ENCODE results near the gene SLC13A1. TPM values are rescaled to one million over a fixed set of nuclear protein-coding genes. Genes with fewer than 3 reads are reported as not detected.
"Not testable (repeated sequence)": the region's sequence is repeated elsewhere in the genome, so short reads cannot be mapped to it uniquely, and the experiment has no call there.

Gene SLC13A1
- not detected for polyA plus RNA-seq (2012; ENCODE audit: low read depth, missing spikeins)

DNA sequence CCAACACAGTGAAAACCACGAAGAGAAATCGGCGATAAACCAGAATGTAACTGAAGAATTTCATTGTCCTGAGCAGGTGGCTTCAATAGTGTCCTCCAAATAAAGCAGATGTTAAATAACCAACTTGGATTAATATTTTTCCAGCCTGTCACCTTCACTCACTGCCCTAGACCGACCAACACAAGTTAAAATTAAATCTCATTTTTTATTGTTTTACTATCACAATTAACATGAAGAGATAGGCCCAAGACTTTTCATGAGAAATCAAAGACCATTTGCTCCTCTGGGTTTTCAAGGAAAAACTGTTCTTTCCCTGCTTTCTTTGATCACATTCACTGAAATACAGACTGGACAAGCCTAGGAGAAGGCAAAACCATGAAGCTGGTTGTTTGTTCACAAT is at the start of gene SLC13A1:
SLC13A1 (minus strand) TSS at position 87 of the 400 bp plus-strand sequence; CDS start at position 64, 23 bp downstream.
- FAIRE-seq (no peak), DNase-seq (ENCODE audit: insufficient read length, low spot score) (no peak)
- TF ChIP-seq PAX5 (IDR thresholded peaks at IDR 0.05; ENCODE audit: insufficient read depth, low read length, severe bottlenecking) (no peak), POLR2AphosphoS5 (IDR thresholded peaks at IDR 0.05; ENCODE audit: low read depth, low read length) (no peak), POU2F2 (IDR thresholded peaks at IDR 0.05; ENCODE audit: low read depth, low read length) (no peak), TAF1 (IDR thresholded peaks at IDR 0.05; ENCODE audit: low read depth, low read length) (no peak), POLR2A (IDR thresholded peaks at IDR 0.05; ENCODE audit: low read depth, low read length) (no peak), SPI1 (IDR thresholded peaks at IDR 0.05; ENCODE audit: low read depth, low read length) (no peak)

DNA sequence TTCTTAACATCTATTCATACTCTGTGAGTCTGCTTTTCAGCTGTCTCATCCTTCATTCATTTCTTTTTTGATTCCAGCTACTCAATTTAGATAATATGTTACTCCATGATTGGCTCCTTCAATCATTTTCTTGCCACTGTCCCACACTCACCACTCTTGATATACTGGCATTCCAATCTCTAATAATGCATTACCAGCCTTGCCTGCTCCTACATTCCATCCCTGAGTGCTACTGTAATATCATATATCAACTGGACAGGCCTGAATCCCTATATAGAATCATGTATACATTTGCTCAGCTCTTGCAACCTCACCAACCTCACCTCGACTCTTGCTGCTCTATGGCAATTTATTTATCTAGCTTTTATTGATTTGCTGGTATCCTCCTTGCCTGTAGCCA is 45.0 kb upstream of the SLC13A1 start:
- DNase-seq (ENCODE audit: insufficient read length, low spot score) (no peak), FAIRE-seq (no peak)
- TF ChIP-seq TAF1 (IDR thresholded peaks at IDR 0.05; ENCODE audit: low read depth, low read length) = no peak

DNA sequence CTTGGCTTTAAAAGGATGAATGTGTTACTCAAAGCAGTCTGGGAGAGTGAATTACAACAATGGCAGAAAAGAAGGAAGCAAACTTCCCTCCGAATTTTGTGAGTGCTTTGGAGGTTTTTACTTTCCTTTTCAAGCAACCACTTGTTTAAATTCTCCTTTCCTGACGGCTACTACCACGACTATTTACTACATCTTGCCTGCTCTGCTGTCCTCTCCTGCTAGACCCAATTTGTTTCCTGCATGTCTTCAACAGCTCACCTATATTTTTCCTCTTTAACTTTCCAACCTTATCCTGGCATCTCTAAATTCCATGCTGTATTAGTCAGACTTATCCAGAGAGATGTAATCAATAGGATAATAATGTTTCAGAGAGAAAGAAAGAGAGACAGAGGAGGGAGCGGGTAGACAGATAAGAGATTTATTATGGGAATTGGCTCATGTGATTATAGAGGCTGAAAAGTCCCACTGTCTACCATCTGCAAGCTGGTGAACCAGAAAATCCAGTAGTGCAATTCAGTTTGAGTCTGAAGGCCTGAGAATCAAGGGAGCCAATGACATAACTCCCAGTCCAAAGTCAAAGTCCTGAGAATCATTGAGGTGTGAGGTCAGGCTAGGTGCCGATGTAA is 42.8 kb upstream of the SLC13A1 start:
- DNase-seq (ENCODE audit: insufficient read length, low spot score) (no peak), FAIRE-seq (no peak)
- no peak for TF ChIP-seq POLR2A (IDR thresholded peaks at IDR 0.05; ENCODE audit: low read depth, low read length)
- TF ChIP-seq PAX5 (IDR thresholded peaks at IDR 0.05; ENCODE audit: insufficient read depth, low read length, severe bottlenecking) = no peak
- TF ChIP-seq POU2F2 (IDR thresholded peaks at IDR 0.05; ENCODE audit: low read depth, low read length) = no peak
- TF ChIP-seq TAF1 (IDR thresholded peaks at IDR 0.05; ENCODE audit: low read depth, low read length) = no peak
- TF ChIP-seq SPI1 (IDR thresholded peaks at IDR 0.05; ENCODE audit: low read depth, low read length) = no peak
- no peak for TF ChIP-seq POLR2AphosphoS5 (IDR thresholded peaks at IDR 0.05; ENCODE audit: low read depth, low read length)

DNA sequence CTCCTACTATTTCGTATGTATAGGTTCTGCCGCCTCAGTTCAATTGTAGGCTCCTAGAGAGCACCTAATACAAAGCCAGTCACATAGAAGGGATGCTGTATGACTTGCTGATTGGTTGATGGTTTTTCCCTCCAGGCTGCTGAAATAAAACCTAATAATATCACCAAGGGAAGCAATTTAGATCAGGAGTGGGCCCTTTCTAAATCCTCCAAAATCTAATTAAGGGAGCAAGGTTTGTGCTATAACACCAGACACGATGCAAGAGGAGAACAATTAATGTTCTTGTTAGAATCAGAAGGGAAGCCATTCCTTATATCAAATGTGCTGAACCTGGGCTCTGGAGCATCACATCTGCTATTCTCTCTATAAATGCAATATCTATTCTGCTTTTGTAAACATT is 42.0 kb upstream of the SLC13A1 start:
- no peak for FAIRE-seq
- TF ChIP-seq POLR2AphosphoS5 (IDR thresholded peaks at IDR 0.05; ENCODE audit: low read depth, low read length) (no peak), POLR2A (IDR thresholded peaks at IDR 0.05; ENCODE audit: low read depth, low read length) (no peak), POU2F2 (IDR thresholded peaks at IDR 0.05; ENCODE audit: low read depth, low read length) (no peak), PAX5 (IDR thresholded peaks at IDR 0.05; ENCODE audit: insufficient read depth, low read length, severe bottlenecking) (no peak), SPI1 (IDR thresholded peaks at IDR 0.05; ENCODE audit: low read depth, low read length) (no peak), TAF1 (IDR thresholded peaks at IDR 0.05; ENCODE audit: low read depth, low read length) (no peak)
- no peak for DNase-seq (ENCODE audit: insufficient read length, low spot score)

DNA sequence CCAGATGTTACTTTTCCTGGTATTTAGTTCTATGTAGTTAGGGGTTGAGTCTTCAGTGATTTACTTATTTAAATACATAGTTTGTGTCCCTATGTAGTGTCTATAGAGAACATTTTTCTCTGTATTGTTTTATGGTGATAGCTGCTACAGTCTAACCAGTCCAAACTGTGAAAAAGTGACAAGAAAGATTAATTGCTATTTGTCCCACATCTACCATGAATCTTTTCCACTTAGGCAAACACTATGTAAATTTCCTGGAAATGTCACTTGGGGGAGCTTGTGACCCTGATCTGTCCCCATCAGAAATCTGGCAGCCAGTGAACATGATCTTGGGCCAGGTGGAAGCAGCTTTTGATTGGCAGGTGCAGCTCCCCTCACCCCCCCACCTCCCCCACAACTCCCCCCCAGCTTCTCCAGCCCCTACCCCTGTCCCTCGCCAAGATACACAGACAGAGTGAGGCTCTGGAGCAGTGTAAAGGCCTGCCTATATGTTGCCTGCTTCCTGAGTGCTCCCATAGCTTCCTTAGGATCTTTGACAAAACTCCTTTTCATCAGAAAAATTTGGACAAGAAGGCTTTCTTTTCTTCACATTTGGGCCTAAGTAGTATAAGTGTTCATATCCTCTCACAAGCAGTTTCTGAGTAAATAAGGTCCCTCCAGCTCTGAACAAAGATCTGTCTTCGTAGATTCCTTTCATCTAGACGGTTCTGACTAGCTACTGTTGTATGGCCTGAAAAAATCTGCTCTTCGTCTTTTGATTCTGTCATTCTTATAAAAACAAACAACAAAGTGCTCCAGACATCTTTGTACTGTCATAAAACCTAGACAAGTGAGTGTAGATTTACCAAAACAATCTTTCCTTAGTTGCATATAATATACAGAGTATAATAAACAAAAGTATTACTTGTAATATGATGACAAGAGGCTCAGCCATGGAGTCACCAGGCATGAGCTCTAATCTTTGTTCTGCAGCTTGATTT is 31.5 kb upstream of the SLC13A1 start:
- TF ChIP-seq TAF1 (IDR thresholded peaks at IDR 0.05; ENCODE audit: low read depth, low read length) (no peak), SPI1 (IDR thresholded peaks at IDR 0.05; ENCODE audit: low read depth, low read length) (no peak), POU2F2 (IDR thresholded peaks at IDR 0.05; ENCODE audit: low read depth, low read length) (no peak), POLR2A (IDR thresholded peaks at IDR 0.05; ENCODE audit: low read depth, low read length) (no peak), POLR2AphosphoS5 (IDR thresholded peaks at IDR 0.05; ENCODE audit: low read depth, low read length) (no peak), PAX5 (IDR thresholded peaks at IDR 0.05; ENCODE audit: insufficient read depth, low read length, severe bottlenecking) (no peak)
- FAIRE-seq = no peak
- no peak for DNase-seq (ENCODE audit: insufficient read length, low spot score)

GRCh38 chr7:123230603-123231002 is 30.8 kb upstream of the SLC13A1 start:
- DNase-seq (ENCODE audit: insufficient read length, low spot score) = no peak
- TF ChIP-seq PAX5 (IDR thresholded peaks at IDR 0.05; ENCODE audit: insufficient read depth, low read length, severe bottlenecking) (no peak), POLR2A (IDR thresholded peaks at IDR 0.05; ENCODE audit: low read depth, low read length) (no peak), SPI1 (IDR thresholded peaks at IDR 0.05; ENCODE audit: low read depth, low read length) (no peak), TAF1 (IDR thresholded peaks at IDR 0.05; ENCODE audit: low read depth, low read length) (no peak), POU2F2 (IDR thresholded peaks at IDR 0.05; ENCODE audit: low read depth, low read length) (no peak), POLR2AphosphoS5 (IDR thresholded peaks at IDR 0.05; ENCODE audit: low read depth, low read length) (no peak)
- no peak for FAIRE-seq

DNA sequence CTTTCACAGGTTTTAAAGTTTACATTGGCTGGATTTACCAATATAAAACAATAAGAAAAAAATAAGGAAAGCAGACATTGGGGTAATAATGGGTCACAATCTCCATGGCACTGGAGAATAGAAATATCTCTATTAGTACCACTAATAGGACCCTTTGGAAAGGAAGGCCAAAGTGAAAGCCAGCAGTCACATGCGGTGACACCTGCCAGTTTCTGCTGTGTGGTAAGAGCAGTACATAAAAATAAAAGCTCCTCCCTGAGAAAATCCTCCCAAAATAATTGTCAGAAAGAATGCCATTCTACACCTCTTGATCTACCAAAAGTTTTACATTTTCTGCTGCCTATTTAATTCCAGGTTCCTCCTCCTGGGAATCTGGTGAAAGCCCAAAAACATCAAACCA is 30.4 kb upstream of the SLC13A1 start:
- TF ChIP-seq PAX5 (IDR thresholded peaks at IDR 0.05; ENCODE audit: insufficient read depth, low read length, severe bottlenecking) = no peak
- TF ChIP-seq POLR2A (IDR thresholded peaks at IDR 0.05; ENCODE audit: low read depth, low read length) = no peak
- no peak for TF ChIP-seq TAF1 (IDR thresholded peaks at IDR 0.05; ENCODE audit: low read depth, low read length)
- TF ChIP-seq POLR2AphosphoS5 (IDR thresholded peaks at IDR 0.05; ENCODE audit: low read depth, low read length) = no peak
- TF ChIP-seq POU2F2 (IDR thresholded peaks at IDR 0.05; ENCODE audit: low read depth, low read length) = no peak
- no peak for TF ChIP-seq SPI1 (IDR thresholded peaks at IDR 0.05; ENCODE audit: low read depth, low read length)
- DNase-seq (ENCODE audit: insufficient read length, low spot score) (no peak), FAIRE-seq (no peak)

- no peak for FAIRE-seq
- DNase-seq (ENCODE audit: insufficient read length, low spot score) = no peak
- TF ChIP-seq POLR2AphosphoS5 (IDR thresholded peaks at IDR 0.05; ENCODE audit: low read depth, low read length) (no peak), POLR2A (IDR thresholded peaks at IDR 0.05; ENCODE audit: low read depth, low read length) (no peak), POU2F2 (IDR thresholded peaks at IDR 0.05; ENCODE audit: low read depth, low read length) (no peak), PAX5 (IDR thresholded peaks at IDR 0.05; ENCODE audit: insufficient read depth, low read length, severe bottlenecking) (no peak), SPI1 (IDR thresholded peaks at IDR 0.05; ENCODE audit: low read depth, low read length) (no peak), TAF1 (IDR thresholded peaks at IDR 0.05; ENCODE audit: low read depth, low read length) (no peak)
Measured at GRCh38 chr7:123229426-123229825, 29.7 kb upstream of the SLC13A1 start.

DNA sequence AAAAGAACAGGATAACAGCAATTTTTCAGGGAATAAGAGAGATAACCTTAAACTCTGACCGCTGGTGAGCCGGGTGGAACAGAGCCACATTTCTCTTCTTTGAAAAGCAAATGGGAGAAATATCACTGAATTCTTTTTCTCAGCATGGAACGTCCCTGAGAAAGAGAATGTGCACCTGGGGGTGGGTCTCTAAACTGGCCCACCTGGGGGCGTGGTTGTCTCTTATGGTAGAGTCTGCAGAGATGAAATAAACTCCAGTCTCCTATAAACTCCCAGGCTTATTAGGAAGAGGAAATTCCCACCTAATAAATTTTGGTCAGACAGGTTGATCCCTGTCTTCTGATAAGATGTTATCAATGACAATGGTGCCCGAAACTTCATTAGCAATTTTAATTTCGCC is 27.9 kb upstream of the SLC13A1 start:
- DNase-seq (ENCODE audit: insufficient read length, low spot score); FAIRE-seq: not testable (repeated sequence)
